Karpas-422 (cell line): Measurements from ENCODE around the gene LIFR. TPM values are rescaled to one million over a fixed set of nuclear protein-coding genes. Genes with fewer than 3 reads are reported as not detected.
"Not testable (repeated sequence)": the region's sequence is repeated elsewhere in the genome, so short reads cannot be mapped to it uniquely, and the experiment has no call there.

ENCODE experiments used
- DNase-seq: peaks from one replicate; pipeline ENCODE4 v3.0.0-alpha.2; 2015
- H2AFZ ChIP-seq: fragments of 200-600 bp; sonication (generic); 2 replicates; pipeline ENCODE4 v1.6.1; 2014; ENCODE audit warnings: antibody characterized with exemption, low read length, mixed read lengths
- H3K27ac ChIP-seq: fragments of 200-600 bp; sonication (generic); 2 replicates; pipeline ENCODE4 v1.5.1; 2014; ENCODE audit warnings: mild to moderate bottlenecking, low read length, moderate library complexity
- H3K27me3 ChIP-seq: fragments of 200-600 bp; sonication (generic); 2 replicates; pipeline ENCODE4 v1.6.1; 2014; ENCODE audit warnings: low read length, mixed read lengths
- H3K36me3 ChIP-seq: fragments of 200-600 bp; sonication (generic); 2 replicates; pipeline ENCODE4 v1.6.1; 2014; ENCODE audit warnings: low read length, mixed read lengths; ENCODE audit not compliant: insufficient read depth
- H3K4me1 ChIP-seq: fragments of 200-600 bp; sonication (generic); 2 replicates; pipeline ENCODE4 v1.6.1; 2014; ENCODE audit warnings: mild to moderate bottlenecking, low read length, mixed read lengths
- H3K4me2 ChIP-seq: fragments of 200-600 bp; sonication (generic); 2 replicates; pipeline ENCODE4 v1.6.1; 2014; ENCODE audit warnings: low read length, low read depth, mild to moderate bottlenecking; ENCODE audit not compliant: poor library complexity, severe bottlenecking
- H3K4me3 ChIP-seq: fragments of 200-600 bp; sonication (generic); 2 replicates; pipeline ENCODE4 v1.5.1; 2014; ENCODE audit warnings: mild to moderate bottlenecking, antibody characterized with exemption, low read length, mixed read lengths
- H3K79me2 ChIP-seq: fragments of 200-600 bp; sonication (generic); 2 replicates; pipeline ENCODE4 v1.6.1; 2014; ENCODE audit warnings: mild to moderate bottlenecking, low read length, mixed read lengths
- H3K9ac ChIP-seq: fragments of 200-600 bp; sonication (generic); 2 replicates; pipeline ENCODE4 v1.6.0; 2014; ENCODE audit warnings: low read length
- H3K9me2 ChIP-seq: fragments of 200-600 bp; sonication (generic), shearing (Covaris generic); replicated peaks from 2 replicates; pipeline ENCODE4 v1.6.0; 2014; ENCODE audit warnings: mild to moderate bottlenecking, low read length, moderate library complexity; ENCODE audit not compliant: insufficient read depth
- H3K9me3 ChIP-seq: fragments of 300-700, 200-600 bp; sonication (generic); 2 replicates; pipeline ENCODE4 v1.6.1; 2014; ENCODE audit warnings: low read length, mixed read lengths
- H4K20me1 ChIP-seq: fragments of 200-600 bp; sonication (generic); 2 replicates; pipeline ENCODE4 v1.6.1; 2014; ENCODE audit warnings: mild to moderate bottlenecking, antibody characterized with exemption, low read length, low read depth; ENCODE audit not compliant: insufficient read depth
- total RNA-seq: library from RNA; depleted of rRNA; stranded (reverse); fragments of >200 nt; shearing (Covaris generic); gene quantifications from 2 replicates; pipeline ENCODE4 v1.2.3, GENCODE V29; 2014; ENCODE audit warnings: low replicate concordance

LIFR gene
- total RNA-seq, 1 experiment from 2014 or later: not detected

DNA sequence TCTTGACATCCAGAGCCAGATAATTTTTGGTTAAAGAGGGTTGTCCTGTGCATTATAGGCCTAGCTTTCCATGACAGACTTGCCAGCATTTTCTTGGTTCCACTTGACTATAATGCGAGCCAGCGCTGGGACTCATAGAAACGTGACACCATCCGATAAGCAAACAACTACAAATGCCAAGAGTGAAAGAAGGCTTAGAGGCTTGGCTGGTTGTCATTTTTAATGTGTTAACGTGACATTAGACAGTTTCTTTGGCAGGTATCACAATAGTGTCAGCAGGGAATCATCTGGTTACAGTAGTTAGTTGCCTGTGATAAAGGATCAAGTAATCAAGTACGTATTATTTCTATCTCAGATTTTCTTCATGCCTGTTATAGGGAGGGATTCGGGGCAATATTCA lies 20.0 kb upstream of the LIFR start:
- H3K4me3 ChIP-seq: no peak overlapping the region
- no peaks in the 10 kb centered on the region for H3K9me3 ChIP-seq
- no peaks in the 10 kb centered on the region for H4K20me1 ChIP-seq
- no peak overlapping the region for H2AFZ ChIP-seq
- H3K4me2 ChIP-seq: no peak overlapping the region
- H3K36me3 ChIP-seq: no peaks in the 10 kb centered on the region
- H3K27me3 ChIP-seq: no peaks in the 10 kb centered on the region
- H3K9me2 ChIP-seq: no peaks in the 10 kb centered on the region
- H3K9ac ChIP-seq: no peak overlapping the region
- no peaks in the 10 kb centered on the region for H3K4me1 ChIP-seq
- DNase-seq: no peak
- no peaks in the 10 kb centered on the region for H3K79me2 ChIP-seq
- no peak overlapping the region for H3K27ac ChIP-seq

- DNase-seq: no peak
- no peak overlapping the region for H3K4me3 ChIP-seq
- no peaks in the 10 kb centered on the region for H3K27me3 ChIP-seq
- no peak overlapping the region for H2AFZ ChIP-seq
- H3K27ac ChIP-seq: no peak overlapping the region
- H3K79me2 ChIP-seq: no peaks in the 10 kb centered on the region
- H3K9ac ChIP-seq: no peak overlapping the region
- no peaks in the 10 kb centered on the region for H3K9me2 ChIP-seq
- H4K20me1 ChIP-seq: no peaks in the 10 kb centered on the region
- no peak overlapping the region for H3K4me2 ChIP-seq
- H3K4me1 ChIP-seq: no peaks in the 10 kb centered on the region
- H3K9me3 ChIP-seq: no peaks in the 10 kb centered on the region
- H3K36me3 ChIP-seq: no peaks in the 10 kb centered on the region
Measured at GRCh38 chr5:38575476-38575875, 19.0 kb upstream of the LIFR start.

GRCh38 chr5:38574009-38574408 lies 17.6 kb upstream of the LIFR start:
- Histone ChIP-seq H2AFZ (no peak overlapping the region), H4K20me1 (no peaks in the 10 kb centered on the region), H3K9me3 (no peaks in the 10 kb centered on the region), H3K9me2 (no peaks in the 10 kb centered on the region), H3K27me3 (no peaks in the 10 kb centered on the region; the same call in 1 of the 2 replicates), H3K4me3 (no peak overlapping the region), H3K27ac (no peak overlapping the region), H3K9ac (no peak overlapping the region), H3K4me1 (no peaks in the 10 kb centered on the region), H3K79me2 (no peaks in the 10 kb centered on the region), H3K36me3 (no peaks in the 10 kb centered on the region), H3K4me2 (no peak overlapping the region)
- DNase-seq: no peak

- Histone ChIP-seq H3K27me3 (no peaks in the 10 kb centered on the region; the same call in 1 of the 2 replicates), H2AFZ (no peak overlapping the region), H3K9me2 (no peaks in the 10 kb centered on the region), H3K36me3 (no peaks in the 10 kb centered on the region), H4K20me1 (no peaks in the 10 kb centered on the region), H3K27ac (no peak overlapping the region), H3K4me2 (no peak overlapping the region), H3K9ac (no peak overlapping the region), H3K4me1 (no peaks in the 10 kb centered on the region), H3K79me2 (no peaks in the 10 kb centered on the region), H3K9me3 (no peaks in the 10 kb centered on the region), H3K4me3 (no peak overlapping the region)
- DNase-seq: no peak
Measured at GRCh38 chr5:38573521-38573920, 17.1 kb upstream of the LIFR start.

DNA sequence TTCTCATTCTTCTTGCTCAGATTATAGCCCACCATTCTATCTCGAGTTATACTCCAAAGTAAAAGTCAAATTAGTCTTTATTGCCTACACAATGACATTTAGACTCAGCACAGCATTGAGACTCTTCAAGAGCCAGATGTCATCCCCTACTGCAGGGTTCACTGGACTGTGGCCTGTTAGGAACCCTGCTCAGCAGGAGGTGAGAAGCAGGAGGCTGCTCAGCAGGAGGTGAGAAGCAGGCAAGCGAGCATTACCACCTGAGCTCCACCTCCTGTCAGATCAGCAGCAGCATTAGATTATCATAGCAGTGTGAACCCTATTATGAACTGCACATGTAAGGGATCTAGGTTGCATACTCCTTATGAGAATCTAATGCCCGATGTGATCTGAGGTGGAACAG lies 12.7 kb upstream of the LIFR start:
- H3K79me2 ChIP-seq: no peaks in the 10 kb centered on the region
- no peak overlapping the region for H3K4me3 ChIP-seq
- no peaks in the 10 kb centered on the region for H3K9me3 ChIP-seq
- H3K36me3 ChIP-seq: no peaks in the 10 kb centered on the region
- no peak overlapping the region for H3K27ac ChIP-seq
- no peak overlapping the region for H2AFZ ChIP-seq
- no peaks in the 10 kb centered on the region; the same call in 1 of the 2 replicates for H3K27me3 ChIP-seq
- H3K9ac ChIP-seq: no peak overlapping the region
- H3K4me1 ChIP-seq: no peaks in the 10 kb centered on the region
- H3K4me2 ChIP-seq: no peak overlapping the region
- no peak for DNase-seq
- no peaks in the 10 kb centered on the region for H3K9me2 ChIP-seq
- H4K20me1 ChIP-seq: no peaks in the 10 kb centered on the region

- H3K27me3 ChIP-seq, H3K27ac ChIP-seq, H3K9ac ChIP-seq, H3K4me2 ChIP-seq, H3K4me3 ChIP-seq, H2AFZ ChIP-seq, DNase-seq, H3K9me3 ChIP-seq, H3K4me1 ChIP-seq, H4K20me1 ChIP-seq, H3K36me3 ChIP-seq, H3K79me2 ChIP-seq, H3K9me2 ChIP-seq: not testable (repeated sequence)
Measured at GRCh38 chr5:38567306-38567705, 10.9 kb upstream of the LIFR start.

DNA sequence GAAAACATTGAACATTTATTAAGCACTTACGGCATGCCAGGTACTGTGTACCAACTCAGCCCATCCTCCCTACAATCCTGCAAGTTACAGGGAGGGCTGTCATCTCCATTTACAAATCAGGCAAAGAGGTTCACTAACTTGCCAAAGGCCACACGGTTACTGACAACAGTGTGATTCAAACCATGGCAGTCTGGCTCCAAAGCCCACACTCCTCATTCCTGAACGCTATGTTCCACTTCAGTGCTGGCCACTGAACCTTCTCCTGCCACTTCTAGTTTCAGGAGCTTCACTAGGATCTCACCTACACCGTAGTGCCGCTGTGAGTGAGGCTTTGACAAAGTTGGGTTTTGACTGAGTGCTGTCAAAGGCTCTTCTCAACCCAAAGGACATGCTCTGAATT lies 7.2 kb upstream of the LIFR start:
- H3K4me2 ChIP-seq: no peak overlapping the region
- no peaks in the 10 kb centered on the region for H3K4me1 ChIP-seq
- no peak overlapping the region for H3K4me3 ChIP-seq
- no peak for DNase-seq
- H3K9me3 ChIP-seq: no peaks in the 10 kb centered on the region
- no peak overlapping the region for H3K9ac ChIP-seq
- no peaks in the 10 kb centered on the region for H3K36me3 ChIP-seq
- no peaks in the 10 kb centered on the region for H3K27me3 ChIP-seq
- H4K20me1 ChIP-seq: no peaks in the 10 kb centered on the region
- no peak overlapping the region for H2AFZ ChIP-seq
- no peaks in the 10 kb centered on the region for H3K79me2 ChIP-seq
- no peaks in the 10 kb centered on the region for H3K9me2 ChIP-seq
- no peak overlapping the region for H3K27ac ChIP-seq

DNA sequence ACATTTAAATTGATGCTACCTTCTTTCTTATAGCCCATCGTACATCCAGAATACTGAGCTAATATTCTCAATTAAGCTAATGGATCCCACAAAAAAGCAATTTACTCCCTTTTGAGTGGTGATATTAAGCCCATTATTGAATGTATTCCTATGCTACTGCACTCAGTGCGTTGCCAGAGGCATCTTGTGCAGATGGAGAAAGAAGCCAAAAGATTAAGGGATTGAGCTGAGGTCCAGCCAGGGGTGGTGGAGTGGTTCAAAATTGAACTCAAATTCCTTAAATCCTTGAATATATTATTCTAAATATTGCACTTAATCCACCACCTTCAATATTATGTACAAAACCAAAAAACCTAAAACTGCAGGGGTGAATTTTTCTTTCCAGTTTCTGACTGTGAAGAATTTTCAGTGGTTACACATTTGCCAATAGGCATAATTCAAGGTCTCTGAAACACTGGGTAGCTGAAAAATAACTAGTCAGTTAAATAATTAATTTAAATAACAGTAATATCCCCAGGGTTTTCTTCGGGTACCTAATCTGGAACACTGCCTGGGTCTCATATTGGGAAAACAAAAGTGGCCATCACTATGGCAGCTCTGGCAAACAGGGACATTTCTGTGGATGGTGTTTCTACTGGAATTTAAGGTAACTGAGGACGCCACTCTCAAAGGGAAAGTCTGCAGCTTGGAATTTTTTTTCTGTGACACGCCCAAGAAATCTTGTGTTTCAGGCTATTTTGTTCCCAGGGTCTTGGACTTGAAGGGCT lies 6.2 kb upstream of the LIFR start:
- Histone ChIP-seq H3K9me2 (no peaks in the 10 kb centered on the region), H3K27ac (no peak overlapping the region), H3K27me3 (no peaks in the 10 kb centered on the region), H3K4me3 (no peak overlapping the region), H4K20me1 (no peaks in the 10 kb centered on the region), H3K79me2 (no peaks in the 10 kb centered on the region), H2AFZ (no peak overlapping the region), H3K4me2 (no peak overlapping the region), H3K4me1 (no peaks in the 10 kb centered on the region), H3K9me3 (no peaks in the 10 kb centered on the region), H3K36me3 (no peaks in the 10 kb centered on the region), H3K9ac (no peak overlapping the region)
- DNase-seq: no peak
